Fibroblast of pulmonary artery (primary cell): ENCODE measurements around the gene ITGAX.

ENCODE experiments used
- DNase-seq: peaks from one replicate; pipeline ENCODE4 v3.0.0-alpha.2; 2010; ENCODE audit warnings: low read depth
- H3K4me3 ChIP-seq: replicated peaks from 2 replicates; pipeline ENCODE4 v1.5.1; 2011; ENCODE audit warnings: low read depth, mild to moderate bottlenecking, control low read depth, low read length, moderate library complexity
- CTCF ChIP-seq: IDR thresholded peaks from 2 replicates; pipeline ENCODE4 v1.5.1; 2011; ENCODE audit warnings: mild to moderate bottlenecking, control low read depth, low read length, inconsistent platforms; ENCODE audit errors: missing control alignments

ITGAX gene

GRCh38 chr16:31428638-31429247, 73.8 kb downstream of the ITGAX start:
- no peak for TF ChIP-seq CTCF
- no peak overlapping the region for H3K4me3 ChIP-seq
- no peak for DNase-seq

GRCh38 chr16:31429314-31429713, 74.3 kb downstream of the ITGAX start:
- no peak for TF ChIP-seq CTCF
- no peak overlapping the region for H3K4me3 ChIP-seq
- no peak for DNase-seq

GRCh38 chr16:31429796-31430195, 74.8 kb downstream of the ITGAX start:
- no peak for DNase-seq
- no peak for TF ChIP-seq CTCF
- H3K4me3 ChIP-seq: no peak overlapping the region

- no peak for DNase-seq
- no peak overlapping the region for H3K4me3 ChIP-seq
- TF ChIP-seq CTCF: no peak
Measured at GRCh38 chr16:31430380-31431052, 75.5 kb downstream of the ITGAX start.
